GM19240 (cell line): ENCODE measurements around the gene ABCC11.
"Not testable (repeated sequence)": the region's sequence is repeated elsewhere in the genome, so short reads cannot be mapped to it uniquely, and the experiment has no call there.

Source experiments
- DNase-seq: peaks from one replicate; pipeline ENCODE4 v3.0.0; 2011; ENCODE audit warnings: low spot score; ENCODE audit not compliant: insufficient read length

Gene ABCC11

DNA sequence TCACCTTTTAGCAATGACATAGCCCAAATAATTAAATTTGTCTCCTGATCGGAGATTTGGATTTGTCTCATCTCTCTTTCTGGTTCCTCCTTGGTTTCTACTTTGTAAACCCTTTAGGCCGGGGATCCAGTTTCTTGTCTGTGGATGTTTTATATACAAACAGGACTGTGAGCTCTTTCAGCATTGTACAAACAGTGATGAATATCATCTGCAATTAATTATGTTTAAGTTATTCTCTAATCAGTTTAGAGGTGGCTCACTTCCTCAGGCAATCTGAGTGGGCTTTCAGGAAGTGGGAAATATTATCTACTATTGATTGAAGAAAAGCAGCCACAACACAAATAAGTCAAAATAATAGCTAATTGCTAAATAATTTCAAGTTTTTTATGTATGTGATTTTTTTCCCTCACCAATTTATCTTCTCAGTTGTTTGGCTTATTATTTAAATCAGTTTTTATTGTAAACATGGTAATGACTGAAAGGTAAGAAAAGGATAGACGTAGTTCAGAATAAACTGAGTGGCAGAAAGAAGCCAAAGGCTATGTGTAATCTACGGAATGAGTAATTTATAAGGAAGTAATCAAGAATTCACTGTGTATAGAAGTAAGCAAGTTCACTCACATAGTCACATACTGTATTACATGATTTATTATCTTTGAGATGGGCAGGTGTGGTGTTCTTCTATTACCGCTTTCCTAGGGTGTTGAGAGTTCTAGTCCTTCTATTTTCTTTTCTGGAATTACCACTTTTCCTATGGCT is 3.4 kb upstream of the ABCC11 start:
- no peak for DNase-seq

DNA sequence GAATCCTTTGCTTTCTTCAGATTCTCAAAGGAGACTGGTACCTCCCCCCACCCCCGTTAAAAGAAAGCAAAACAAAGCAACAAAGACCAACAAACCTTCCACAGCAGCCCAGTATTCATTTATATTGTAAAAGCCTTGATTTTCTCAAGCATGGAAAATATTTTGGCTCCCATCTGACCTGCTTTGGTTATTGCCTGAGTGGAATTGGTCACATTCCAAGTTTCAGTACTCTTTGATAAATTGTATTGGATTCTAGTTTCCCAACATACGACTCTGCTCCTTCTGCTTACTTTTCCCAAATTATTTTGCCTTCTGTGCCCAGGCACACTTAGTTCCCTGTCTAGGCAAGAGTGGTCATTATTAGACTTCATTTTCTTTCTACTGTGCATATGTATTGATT is 1.3 kb downstream of the ABCC11 start:
- DNase-seq: no peak

- no peak for DNase-seq
These were observed 2.5 kb downstream of the ABCC11 start for GRCh38 chr16:48244863-48245195.

DNA sequence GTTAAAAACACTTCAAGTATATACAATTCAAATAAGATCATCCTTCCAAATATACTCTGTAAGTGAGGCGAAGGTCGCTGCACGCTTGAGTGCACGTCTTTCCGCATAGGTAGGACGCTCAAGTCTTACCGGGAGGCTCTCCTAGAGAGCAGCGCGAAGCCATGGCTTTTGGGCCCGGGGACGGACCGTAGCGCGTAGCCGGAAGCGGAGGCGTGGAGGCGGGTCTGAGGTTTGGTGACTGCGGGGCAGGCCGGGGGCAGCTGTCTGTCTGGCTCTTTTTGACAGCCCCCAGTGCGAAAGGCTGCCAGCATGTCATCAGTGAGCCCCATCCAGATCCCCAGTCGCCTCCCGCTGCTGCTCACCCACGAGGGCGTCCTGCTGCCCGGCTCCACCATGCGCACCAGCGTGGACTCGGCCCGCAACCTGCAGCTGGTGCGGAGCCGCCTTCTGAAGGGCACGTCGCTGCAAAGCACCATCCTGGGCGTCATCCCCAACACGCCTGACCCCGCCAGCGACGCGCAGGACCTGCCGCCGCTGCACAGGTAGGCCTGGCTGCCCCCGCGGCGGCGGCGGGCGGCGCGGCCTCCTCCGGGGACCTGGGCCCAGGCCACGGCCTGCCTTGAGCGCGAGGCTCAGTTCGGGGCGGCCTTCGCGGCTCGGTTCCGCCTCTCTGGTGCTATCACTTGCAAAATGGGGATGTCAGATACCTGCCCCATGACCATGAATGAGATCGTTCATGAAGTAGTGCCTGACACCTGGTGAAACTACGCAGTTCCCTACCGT is 3.1 kb downstream of the ABCC11 start, which contains the start of gene LONP2:
Gene LONP2 (plus strand): TSS at position 221 of the 783 bp plus-strand sequence. CDS start 89 bp downstream, at position 310.
- DNase-seq: peak; percentile 52

DNA sequence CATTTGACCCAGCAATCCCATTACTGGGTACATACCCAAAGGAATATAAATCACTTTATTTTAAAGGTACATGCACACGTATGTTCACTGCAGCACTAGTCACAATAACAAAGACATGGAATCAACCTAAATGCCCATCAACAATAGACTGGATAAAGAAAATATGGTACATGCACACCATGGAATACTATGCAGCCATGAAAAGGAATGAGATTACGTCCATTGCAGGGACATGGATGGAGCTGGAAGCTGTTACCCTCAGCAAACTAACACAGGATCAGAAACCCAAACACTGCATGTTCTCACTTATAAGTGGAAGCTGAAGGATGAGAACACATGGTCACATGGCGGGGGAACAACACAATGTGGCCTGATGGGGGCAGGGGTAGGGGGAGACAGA is 7.2 kb downstream of the ABCC11 start:
- DNase-seq: not testable (repeated sequence)

- DNase-seq: no peak
These were observed 11.1 kb downstream of the ABCC11 start for GRCh38 chr16:48236286-48236685.

DNA sequence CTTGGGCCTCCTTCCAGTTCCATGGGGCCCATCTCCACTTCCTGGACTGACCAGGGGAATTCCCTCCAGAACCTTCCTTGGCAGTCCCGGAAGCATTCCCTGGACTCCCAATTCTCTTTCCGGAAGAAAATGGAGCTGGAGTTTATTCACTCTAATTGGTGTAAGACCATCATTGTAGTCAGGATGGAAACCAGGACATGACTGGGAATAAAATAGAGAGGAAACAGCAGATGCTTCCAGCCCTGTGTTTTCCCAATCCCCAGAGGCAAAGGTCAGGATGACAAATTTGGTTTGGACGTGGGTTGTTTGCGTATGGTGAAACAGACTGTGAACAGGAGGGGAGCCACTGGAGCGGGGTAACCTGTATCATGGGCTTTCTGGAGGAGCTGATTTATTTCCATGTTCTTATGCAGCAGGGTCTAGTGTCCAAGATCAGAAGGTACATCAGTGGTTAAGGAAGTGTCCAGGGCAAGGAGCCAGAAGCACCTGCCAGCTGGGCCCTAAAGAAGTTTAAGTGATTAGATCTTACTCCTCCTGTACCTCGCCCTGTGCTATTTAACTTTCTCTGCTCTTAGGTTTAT is 11.7 kb downstream of the ABCC11 start:
- DNase-seq: no peak

- DNase-seq: no peak
These were observed 12.2 kb downstream of the ABCC11 start for GRCh38 chr16:48235058-48235555.

- no peak for DNase-seq
These were observed 12.7 kb downstream of the ABCC11 start for GRCh38 chr16:48234630-48235029.

DNA sequence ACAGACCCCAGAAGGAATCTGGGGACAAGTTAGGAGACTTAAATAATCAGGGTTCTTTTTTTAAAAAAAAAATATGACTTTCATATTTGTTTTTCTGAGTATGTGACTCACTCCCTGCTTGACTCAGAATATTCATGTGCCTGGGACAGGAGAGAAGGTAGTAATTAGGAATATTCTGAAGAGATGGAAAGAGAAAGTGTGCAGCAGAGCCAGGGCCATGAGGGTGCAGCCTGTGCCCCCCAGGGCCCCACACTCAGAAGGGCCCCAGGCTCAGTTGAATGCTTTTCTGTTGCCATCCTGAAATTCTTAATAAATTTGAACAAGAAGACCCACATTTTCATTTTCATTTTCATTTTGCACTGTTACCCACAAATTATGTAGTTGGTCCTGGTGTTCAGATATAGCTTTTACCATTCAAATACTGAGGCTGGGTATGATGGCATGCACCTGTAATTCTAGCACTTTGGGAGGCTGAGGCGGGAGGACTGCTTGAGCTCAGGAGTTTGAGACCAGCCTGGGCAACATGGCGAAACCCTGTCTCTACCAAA is 14.8 kb downstream of the ABCC11 start:
- no peak for DNase-seq

DNA sequence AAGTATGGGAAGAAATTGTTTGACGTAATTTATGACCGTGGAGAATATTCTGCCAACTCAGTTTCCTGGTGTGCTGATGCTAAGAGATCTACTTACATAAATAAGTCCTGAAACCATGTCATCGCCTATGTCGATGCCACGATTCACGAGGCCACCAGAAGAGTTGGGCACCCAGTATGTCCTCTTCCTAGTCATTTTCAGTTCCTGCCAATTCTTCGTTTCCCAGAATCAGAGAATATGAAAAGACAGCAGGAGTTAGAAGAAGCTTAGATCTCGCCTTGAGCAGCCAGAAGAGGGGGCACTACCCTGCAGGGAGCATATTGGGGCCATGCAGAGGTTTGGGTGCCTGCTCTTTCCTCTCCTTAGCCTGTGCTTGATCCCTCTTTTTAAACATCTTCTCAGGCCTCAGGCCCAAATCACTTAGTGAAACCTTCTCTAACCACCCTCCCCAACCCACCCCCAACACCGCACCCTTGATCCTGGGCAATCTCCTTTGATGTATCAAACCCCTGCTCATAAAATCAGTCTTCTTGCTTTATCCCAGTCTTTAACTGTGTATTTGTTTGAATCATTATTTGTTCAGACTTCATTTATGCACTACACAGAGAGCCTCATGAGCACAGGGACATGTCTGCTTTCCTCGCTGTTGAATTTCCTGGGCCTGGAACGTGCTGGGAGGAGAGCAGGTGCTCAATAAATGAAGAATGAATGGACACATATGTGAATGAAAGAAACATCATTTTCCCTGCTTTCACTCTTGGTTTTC is 15.4 kb downstream of the ABCC11 start:
- no peak for DNase-seq

- DNase-seq: no peak
These were observed 21.9 kb downstream of the ABCC11 start for GRCh38 chr16:48225456-48225855.

GRCh38 chr16:48223490-48223889 is 23.8 kb downstream of the ABCC11 start:
- DNase-seq: no peak

DNA sequence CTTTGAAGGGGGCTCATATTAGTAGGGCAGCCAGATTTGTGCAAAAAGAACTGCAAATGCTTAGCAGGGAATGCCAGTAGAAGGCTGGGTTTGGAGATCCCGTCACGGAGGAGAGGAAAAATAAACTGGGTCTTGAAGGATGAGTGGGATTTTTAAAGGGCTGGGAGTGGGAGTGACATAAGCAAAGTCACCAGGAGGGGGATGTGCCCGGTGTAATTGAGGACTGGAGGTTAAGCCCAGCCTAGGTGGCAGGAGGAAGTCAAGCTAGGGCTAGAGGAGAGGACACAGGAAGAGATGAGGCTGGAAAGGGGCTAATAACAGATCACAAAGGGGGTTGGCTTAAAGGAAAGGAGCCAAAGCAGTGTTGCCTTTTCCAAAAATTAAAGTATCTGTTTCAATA is 26.4 kb downstream of the ABCC11 start:
- DNase-seq: no peak

GRCh38 chr16:48218473-48218872 is 28.9 kb downstream of the ABCC11 start:
- no peak for DNase-seq

DNA sequence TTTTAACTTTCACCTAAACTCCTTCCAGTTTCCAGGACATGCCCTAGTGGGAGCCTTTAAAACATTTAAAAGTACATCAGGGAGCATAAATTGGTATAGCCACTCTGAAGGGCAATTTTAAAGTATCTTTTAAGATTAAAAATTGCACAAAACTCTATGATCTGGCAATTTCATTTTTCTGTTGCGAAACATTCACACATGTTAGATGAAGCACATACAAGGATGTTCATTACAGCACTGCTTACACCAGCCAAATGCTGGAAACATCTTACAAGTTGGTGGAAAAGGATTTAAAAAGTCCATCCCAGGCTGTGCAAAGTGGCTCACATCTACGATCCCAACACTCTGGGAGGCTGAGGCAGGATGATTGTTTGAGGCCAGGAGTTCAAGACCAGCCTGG is 29.6 kb downstream of the ABCC11 start:
- no peak for DNase-seq

DNA sequence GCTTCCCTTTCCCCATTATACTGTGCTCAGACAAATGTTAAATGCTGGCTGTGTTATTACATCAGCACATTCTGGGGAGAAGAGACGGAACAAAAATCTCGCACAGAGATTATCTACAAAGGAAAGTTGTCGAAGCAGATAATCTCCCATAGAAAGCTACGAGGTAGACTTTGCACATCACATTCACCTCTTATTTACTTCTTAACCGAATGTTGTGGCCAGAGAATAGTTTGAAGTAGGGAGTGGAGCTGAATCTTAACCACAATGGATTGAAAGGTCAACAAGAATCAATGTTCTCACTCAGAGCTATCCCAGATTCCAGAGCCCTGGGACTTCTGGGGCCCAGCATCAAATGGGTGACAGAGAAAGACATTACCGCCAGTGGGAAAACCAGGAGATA is 31.6 kb downstream of the ABCC11 start:
- no peak for DNase-seq

GRCh38 chr16:48212033-48212432 is 35.3 kb downstream of the ABCC11 start:
- DNase-seq: no peak

GRCh38 chr16:48210747-48211146 is 36.6 kb downstream of the ABCC11 start:
- no peak for DNase-seq

GRCh38 chr16:48206594-48207242 is 40.6 kb downstream of the ABCC11 start:
- no peak for DNase-seq

DNA sequence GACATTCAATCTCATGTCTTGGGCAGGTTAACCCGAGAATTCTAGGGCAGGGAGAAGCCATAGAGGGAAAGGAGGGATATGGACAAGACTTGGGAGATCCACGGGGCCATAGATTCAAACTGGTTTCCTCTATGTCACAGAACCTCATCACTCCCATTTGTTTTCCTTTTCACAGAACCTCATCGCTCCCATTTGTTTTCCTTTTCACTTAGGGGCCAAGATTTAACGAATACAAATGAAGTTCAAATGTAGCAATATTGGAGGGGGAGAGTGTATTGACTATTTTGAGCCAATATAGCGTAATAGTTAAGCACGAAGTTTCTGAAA is 42.6 kb downstream of the ABCC11 start:
- no peak for DNase-seq
